Activated CD8-positive, alpha-beta T cell treated with anti-CD3 and anti-CD28 coated beads for 36 hours (primary cell): ENCODE data around the gene PITX3. TPM values are rescaled to one million over a fixed set of nuclear protein-coding genes. Genes with fewer than 3 reads are reported as not detected.

Experiments used
- ATAC-seq: fragments of 200-7000 bp; cut with Tn5 transposase; one replicate; pipeline ENCODE4 v1.10.0; 2021; ENCODE audit warnings: mild to moderate bottlenecking, moderate library complexity
- CTCF ChIA-PET: fragments of 350-600 bp; sonication (Branson Sonifier 250); formaldehyde crosslinking; loops from one replicate; lab custom pipeline; 2021; ENCODE audit warnings: antibody characterized with exemption; lab: Charles Lee
- POLR2A ChIA-PET: fragments of 350-600 bp; sonication (Branson Sonifier 250); formaldehyde crosslinking; loops from one replicate; lab custom pipeline; 2021; ENCODE audit warnings: antibody characterized with exemption; lab: Charles Lee
- DNase-seq: peaks from one replicate; pipeline ENCODE4 v3.0.0-alpha.2; 2020
- H3K27ac Mint-ChIP-seq: one replicate; pipeline ENCODE4 v1.8.0; 2021; ENCODE audit warnings: mild to moderate bottlenecking, mixed read lengths
- H3K27me3 Mint-ChIP-seq: one replicate; pipeline ENCODE4 v1.8.0; 2021; ENCODE audit warnings: mixed read lengths
- H3K36me3 Mint-ChIP-seq: one replicate; pipeline ENCODE4 v1.8.0; 2021; ENCODE audit warnings: low read depth, mixed read lengths
- H3K4me1 Mint-ChIP-seq: one replicate; pipeline ENCODE4 v1.8.0; 2021; ENCODE audit warnings: low read depth, mixed read lengths
- H3K4me3 Mint-ChIP-seq: one replicate; pipeline ENCODE4 v1.8.0; 2021; ENCODE audit warnings: mild to moderate bottlenecking, moderate library complexity, mixed read lengths
- H3K9me3 Mint-ChIP-seq: one replicate; pipeline ENCODE4 v1.8.0; 2021; ENCODE audit warnings: mixed read lengths
- intact Hi-C: fragments of 100-400 bp; cut with micrococcal nuclease; formaldehyde crosslinking; loops from one replicate; pipeline ENCODE4 v1.10.0; 2022
- total RNA-seq, 2 experiments: library from RNA; stranded (reverse); gene quantifications; one replicate each; pipeline ENCODE4 v1.2.3, GENCODE V29; 2021
- TF ChIP-seq, protein P1 (sequence below): fragments of 200-600 bp; IDR thresholded peaks from one replicate; pipeline ENCODE4 v1.8.0; 2022; ENCODE audit warnings: antibody characterized with exemption, mild to moderate bottlenecking

Gene PITX3
- total RNA-seq = under 1 TPM in 1 of 2 experiments, not detected in 1; 0.23 TPM

DNA sequence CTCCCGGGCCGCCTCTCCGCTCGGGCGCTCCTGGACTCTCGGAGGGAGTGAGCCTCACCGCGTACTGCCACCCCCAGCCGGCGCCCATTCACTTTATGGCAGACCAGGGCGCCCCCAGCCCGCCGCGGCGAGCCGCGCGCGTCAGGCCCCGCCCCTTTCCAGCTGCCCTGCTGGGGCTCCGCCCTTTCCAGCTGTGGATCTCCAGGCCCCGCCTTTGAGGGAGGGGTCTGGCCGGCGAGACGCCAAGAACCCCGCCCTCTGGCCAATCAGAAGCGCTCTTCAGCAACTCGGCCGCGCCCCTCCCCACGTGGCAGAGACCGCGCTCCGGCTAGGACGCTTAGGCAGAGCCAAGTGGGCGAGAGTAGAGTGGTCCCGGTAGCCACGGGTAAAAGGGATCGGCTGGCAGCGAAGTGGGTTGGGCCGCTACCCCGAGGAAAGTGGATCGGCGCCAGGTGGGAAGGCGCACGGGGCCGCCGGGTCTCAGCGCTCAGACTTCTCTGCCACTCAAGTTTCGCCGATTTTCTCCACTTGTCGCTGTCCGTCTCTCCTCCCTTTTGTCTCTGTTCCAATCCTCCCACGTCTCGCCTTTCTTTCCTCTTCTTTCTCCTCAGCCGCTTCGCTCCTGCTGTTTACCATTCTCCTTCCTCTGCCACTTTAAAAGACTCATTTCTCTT, at the start of gene PITX3:
Gene PITX3 (minus strand): TSS at position 69 of the 674 bp plus-strand sequence. CDS start 9,432 bp downstream, outside the sequence.
- intact Hi-C loops = no loop called here
- DNase-seq (peak; percentile 94), ATAC-seq (peak; percentile 68)
- Mint-ChIP-seq H3K36me3 (no peaks in the 10 kb centered on the region), H3K9me3 (no peaks in the 10 kb centered on the region), H3K27me3 (peaks cover 38% of the 10 kb centered on the region), H3K4me1 (peaks cover 19% of the 10 kb centered on the region), H3K4me3 (peak within 1 kb of the TSS; percentile 76), H3K27ac (no peak within 1 kb of the TSS)
- TF ChIP-seq, protein P1, sequence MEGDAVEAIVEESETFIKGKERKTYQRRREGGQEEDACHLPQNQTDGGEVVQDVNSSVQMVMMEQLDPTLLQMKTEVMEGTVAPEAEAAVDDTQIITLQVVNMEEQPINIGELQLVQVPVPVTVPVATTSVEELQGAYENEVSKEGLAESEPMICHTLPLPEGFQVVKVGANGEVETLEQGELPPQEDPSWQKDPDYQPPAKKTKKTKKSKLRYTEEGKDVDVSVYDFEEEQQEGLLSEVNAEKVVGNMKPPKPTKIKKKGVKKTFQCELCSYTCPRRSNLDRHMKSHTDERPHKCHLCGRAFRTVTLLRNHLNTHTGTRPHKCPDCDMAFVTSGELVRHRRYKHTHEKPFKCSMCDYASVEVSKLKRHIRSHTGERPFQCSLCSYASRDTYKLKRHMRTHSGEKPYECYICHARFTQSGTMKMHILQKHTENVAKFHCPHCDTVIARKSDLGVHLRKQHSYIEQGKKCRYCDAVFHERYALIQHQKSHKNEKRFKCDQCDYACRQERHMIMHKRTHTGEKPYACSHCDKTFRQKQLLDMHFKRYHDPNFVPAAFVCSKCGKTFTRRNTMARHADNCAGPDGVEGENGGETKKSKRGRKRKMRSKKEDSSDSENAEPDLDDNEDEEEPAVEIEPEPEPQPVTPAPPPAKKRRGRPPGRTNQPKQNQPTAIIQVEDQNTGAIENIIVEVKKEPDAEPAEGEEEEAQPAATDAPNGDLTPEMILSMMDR = no peak
- POLR2A ChIA-PET = interaction anchor here (1.0 to 1.3 kb wide), 2 partner anchors 157 to 209 kb away, joined by 3 to 4 read pairs; no protein-coding TSS in a partner anchor
- CTCF ChIA-PET = interaction anchor here (0.8 to 19.5 kb wide), 8 partner anchors 8 to 181 kb away, joined by 3 to 886 read pairs (median 4); no protein-coding TSS in a partner anchor

DNA sequence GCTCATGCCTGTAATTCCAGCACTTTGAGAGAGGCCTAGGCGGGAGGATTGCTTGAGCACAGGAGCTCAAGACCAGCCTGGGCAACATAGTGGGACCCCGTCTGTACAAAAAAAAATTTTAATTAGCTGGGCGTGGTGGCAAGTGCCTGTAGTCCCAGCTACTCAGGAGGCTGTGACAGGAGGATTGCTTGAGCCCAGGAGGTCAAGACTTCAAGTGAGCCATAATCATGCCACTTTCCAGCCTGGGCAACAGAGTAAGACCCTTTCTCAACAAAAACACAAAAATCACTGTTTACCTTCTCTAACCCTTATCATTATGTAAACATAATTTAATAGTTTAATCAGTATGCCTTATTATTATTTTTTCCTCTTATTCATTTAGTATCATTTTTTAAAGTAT, 48.5 kb upstream of the PITX3 start:
- no peaks in the 10 kb centered on the region for H3K27me3 Mint-ChIP-seq
- ATAC-seq (no peak), DNase-seq (no peak)
- POLR2A ChIA-PET = no interaction called here
- H3K36me3 Mint-ChIP-seq = peaks cover 9% of the 10 kb centered on the region
- no peaks in the 10 kb centered on the region for H3K9me3 Mint-ChIP-seq
- intact Hi-C loops = no loop called here
- TF ChIP-seq, protein P1 = no peak
- CTCF ChIA-PET = interaction anchor here (3.3 kb wide), 1 partner anchor 59 kb away, joined by 19 read pairs; no protein-coding TSS in a partner anchor
- no peak overlapping the region for H3K4me3 Mint-ChIP-seq
- H3K27ac Mint-ChIP-seq = no peak overlapping the region
- H3K4me1 Mint-ChIP-seq = peaks cover 42% of the 10 kb centered on the region

DNA sequence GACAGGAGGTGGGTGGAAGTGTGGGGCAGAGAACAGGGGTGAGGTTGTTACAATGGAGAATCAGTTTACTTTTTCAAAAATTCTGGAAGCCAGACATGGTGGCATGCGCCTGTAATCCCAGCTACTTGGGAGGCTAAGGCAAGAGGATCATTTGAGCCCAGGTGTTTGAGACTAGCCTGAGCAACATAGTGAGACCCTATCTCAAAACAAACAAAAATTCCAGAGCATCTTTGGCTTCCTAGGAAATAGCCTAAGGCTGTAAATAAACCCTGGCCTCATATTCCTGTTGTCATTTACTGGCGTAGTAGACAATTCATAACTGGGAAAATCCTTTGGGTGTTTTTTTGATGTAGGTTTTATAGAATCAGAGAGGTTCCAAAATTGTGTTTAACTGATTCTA, 48.0 kb upstream of the PITX3 start:
- DNase-seq (no peak), ATAC-seq (no peak)
- ChIA-PET CTCF (interaction anchor here (3.3 kb wide), 1 partner anchor 59 kb away, joined by 19 read pairs; no protein-coding TSS in a partner anchor), POLR2A (no interaction called here)
- H3K9me3 Mint-ChIP-seq = no peaks in the 10 kb centered on the region
- intact Hi-C loops = no loop called here
- H3K4me3 Mint-ChIP-seq = no peak overlapping the region
- peaks cover 10% of the 10 kb centered on the region for H3K36me3 Mint-ChIP-seq
- H3K4me1 Mint-ChIP-seq = peaks cover 47% of the 10 kb centered on the region
- TF ChIP-seq, protein P1 = no peak
- no peaks in the 10 kb centered on the region for H3K27me3 Mint-ChIP-seq
- H3K27ac Mint-ChIP-seq = peak overlapping the region; percentile 52

DNA sequence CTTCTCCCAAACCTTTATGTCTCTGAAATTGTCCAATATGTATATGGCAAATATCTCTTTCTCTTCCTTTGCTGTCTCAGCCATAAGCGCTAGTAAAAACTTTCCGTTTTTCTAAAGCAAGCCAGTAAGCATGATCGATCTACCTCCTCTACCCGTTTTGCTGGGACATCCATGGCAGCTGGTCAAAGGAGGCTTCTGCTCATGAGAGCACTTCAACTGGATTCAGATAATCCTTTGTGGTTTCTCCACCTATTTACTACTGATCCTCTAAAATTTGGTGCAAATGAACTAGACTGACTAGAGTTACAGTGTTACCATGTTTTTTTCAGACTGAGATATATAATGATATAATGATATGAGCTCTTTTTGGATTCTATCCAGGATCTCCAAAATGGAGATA, 46.7 kb upstream of the PITX3 start:
- Mint-ChIP-seq H3K36me3 (peaks cover 10% of the 10 kb centered on the region), H3K4me3 (no peak overlapping the region), H3K4me1 (peaks cover 60% of the 10 kb centered on the region), H3K27ac (no peak overlapping the region), H3K27me3 (no peaks in the 10 kb centered on the region), H3K9me3 (no peaks in the 10 kb centered on the region)
- DNase-seq = no peak
- intact Hi-C loops = no loop called here
- no peak for ATAC-seq
- TF ChIP-seq, protein P1 = no peak
- ChIA-PET POLR2A (interaction anchor here (1.5 kb wide), 1 partner anchor 11 kb away, joined by 4 read pairs; no protein-coding TSS in a partner anchor), CTCF (no interaction called here)

DNA sequence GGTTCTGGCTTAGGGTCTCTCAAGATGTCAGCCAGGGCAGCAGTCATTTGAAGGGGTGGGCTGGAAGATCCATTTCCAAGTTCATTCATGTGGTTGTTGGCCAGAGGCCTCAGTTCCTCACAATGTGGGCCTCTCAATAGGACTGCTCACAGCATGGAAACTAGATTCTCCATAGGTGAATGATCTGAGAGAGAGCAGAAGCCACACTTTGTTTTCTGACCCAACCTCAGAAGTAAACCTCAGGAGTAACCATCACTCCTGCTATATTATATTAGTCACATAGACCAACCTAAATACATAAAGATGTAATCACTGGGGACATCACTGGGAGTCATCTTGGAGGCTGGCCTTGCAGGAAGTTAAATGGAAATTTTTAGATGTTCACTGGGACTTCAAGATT, 46.2 kb upstream of the PITX3 start:
- Mint-ChIP-seq H3K36me3 (peaks cover 10% of the 10 kb centered on the region), H3K4me3 (no peak overlapping the region), H3K9me3 (no peaks in the 10 kb centered on the region), H3K4me1 (peaks cover 65% of the 10 kb centered on the region), H3K27ac (peak overlapping the region; percentile 55), H3K27me3 (no peaks in the 10 kb centered on the region)
- intact Hi-C loops = no loop called here
- peak; percentile 56 for ATAC-seq
- TF ChIP-seq, protein P1 = no peak
- CTCF ChIA-PET = interaction anchor here (1.0 kb wide), 1 partner anchor 65 kb away, joined by 3 read pairs; no protein-coding TSS in a partner anchor
- no peak for DNase-seq
- POLR2A ChIA-PET = interaction anchor here (1.5 kb wide), 1 partner anchor 10 kb away, joined by 4 read pairs; no protein-coding TSS in a partner anchor
